ENCODE results near the gene GBP6. TPM values are rescaled to one million over a fixed set of nuclear protein-coding genes. Genes with fewer than 3 reads are reported as not detected.

Gene GBP6
- polyA plus RNA-seq, 1 of the 3 experiments (the other 2 are of a cell fraction) = not detected

DNA sequence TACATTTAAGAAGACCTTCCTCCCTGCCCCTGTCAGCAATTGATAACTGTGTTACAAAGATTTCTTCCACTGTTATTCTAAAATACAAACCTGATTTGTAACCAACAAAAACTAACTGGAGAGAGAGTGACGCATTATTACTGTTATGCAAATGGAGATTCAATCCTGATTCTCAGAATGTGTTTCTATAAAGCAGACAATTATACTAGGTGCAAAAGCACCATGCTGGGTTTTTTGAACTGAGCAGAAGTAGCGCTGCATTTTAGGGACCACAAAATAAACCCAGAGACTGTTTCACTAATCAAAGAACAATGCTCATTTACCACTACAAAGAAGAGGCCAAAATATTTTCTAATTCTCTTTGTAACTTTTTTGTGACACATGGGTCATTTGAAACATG is 13.6 kb upstream of the GBP6 start:
- H3K9me3 ChIP-seq = no peaks in the 10 kb centered on the region
- 71% methylated on average over 2 of the region's 2 CpGs for WGBS (ENCODE audit: low lambda C conversion rate)
- CTCF ChIA-PET = interaction anchor here (1.0 to 1.8 kb wide), 4 partner anchors 8 to 377 kb away, joined by 3 to 4 read pairs (median 4); no protein-coding TSS in a partner anchor
- H2AFZ ChIP-seq (ENCODE audit: low read depth) = no peak overlapping the region
- DNase-seq = no peak
- no peak overlapping the region for H3K4me2 ChIP-seq
- no peak overlapping the region for H3K4me3 ChIP-seq (ENCODE audit: low read depth in 2 of 2, low read length in 1 of 2)
- H3K27ac ChIP-seq (ENCODE audit: low read depth in 2 of 2, low read length in 1 of 2) = no peak overlapping the region
- TF ChIP-seq, protein P1, sequence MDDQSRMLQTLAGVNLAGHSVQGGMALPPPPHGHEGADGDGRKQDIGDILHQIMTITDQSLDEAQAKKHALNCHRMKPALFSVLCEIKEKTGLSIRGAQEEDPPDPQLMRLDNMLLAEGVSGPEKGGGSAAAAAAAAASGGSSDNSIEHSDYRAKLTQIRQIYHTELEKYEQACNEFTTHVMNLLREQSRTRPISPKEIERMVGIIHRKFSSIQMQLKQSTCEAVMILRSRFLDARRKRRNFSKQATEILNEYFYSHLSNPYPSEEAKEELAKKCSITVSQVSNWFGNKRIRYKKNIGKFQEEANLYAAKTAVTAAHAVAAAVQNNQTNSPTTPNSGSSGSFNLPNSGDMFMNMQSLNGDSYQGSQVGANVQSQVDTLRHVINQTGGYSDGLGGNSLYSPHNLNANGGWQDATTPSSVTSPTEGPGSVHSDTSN (IDR thresholded peaks at IDR 0.05) = no peak
- TF ChIP-seq FOXM1 (IDR thresholded peaks at IDR 0.05; ENCODE audit: low read depth) = no peak
- no peak for TF ChIP-seq SIN3A (IDR thresholded peaks at IDR 0.05; ENCODE audit: borderline replicate concordance, low read depth, low read length)
- TF ChIP-seq RXRA (IDR thresholded peaks at IDR 0.05; ENCODE audit: borderline replicate concordance, low read depth) = no peak
- no peak for TF ChIP-seq MXI1 (IDR thresholded peaks at IDR 0.05; ENCODE audit: low read depth, low read length)
- TF ChIP-seq MEF2A (IDR thresholded peaks at IDR 0.05; ENCODE audit: borderline replicate concordance, low read depth) = no peak
- no peak for TF ChIP-seq EP300 (IDR thresholded peaks at IDR 0.05; ENCODE audit: borderline replicate concordance in 1 of 2, low read depth in 1 of 2, low read length in 1 of 2)
- no peak for TF ChIP-seq GATA2 (CRISPR knock-in tag; IDR thresholded peaks at IDR 0.05)
- TF ChIP-seq, protein P2, sequence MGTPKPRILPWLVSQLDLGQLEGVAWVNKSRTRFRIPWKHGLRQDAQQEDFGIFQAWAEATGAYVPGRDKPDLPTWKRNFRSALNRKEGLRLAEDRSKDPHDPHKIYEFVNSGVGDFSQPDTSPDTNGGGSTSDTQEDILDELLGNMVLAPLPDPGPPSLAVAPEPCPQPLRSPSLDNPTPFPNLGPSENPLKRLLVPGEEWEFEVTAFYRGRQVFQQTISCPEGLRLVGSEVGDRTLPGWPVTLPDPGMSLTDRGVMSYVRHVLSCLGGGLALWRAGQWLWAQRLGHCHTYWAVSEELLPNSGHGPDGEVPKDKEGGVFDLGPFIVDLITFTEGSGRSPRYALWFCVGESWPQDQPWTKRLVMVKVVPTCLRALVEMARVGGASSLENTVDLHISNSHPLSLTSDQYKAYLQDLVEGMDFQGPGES (IDR thresholded peaks at IDR 0.05; ENCODE audit: low read depth, low read length) = no peak
- no peak for TF ChIP-seq RCOR1 (IDR thresholded peaks at IDR 0.05; ENCODE audit: low read length)
- TF ChIP-seq, protein P3, sequence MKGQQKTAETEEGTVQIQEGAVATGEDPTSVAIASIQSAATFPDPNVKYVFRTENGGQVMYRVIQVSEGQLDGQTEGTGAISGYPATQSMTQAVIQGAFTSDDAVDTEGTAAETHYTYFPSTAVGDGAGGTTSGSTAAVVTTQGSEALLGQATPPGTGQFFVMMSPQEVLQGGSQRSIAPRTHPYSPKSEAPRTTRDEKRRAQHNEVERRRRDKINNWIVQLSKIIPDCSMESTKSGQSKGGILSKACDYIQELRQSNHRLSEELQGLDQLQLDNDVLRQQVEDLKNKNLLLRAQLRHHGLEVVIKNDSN (IDR thresholded peaks at IDR 0.05; ENCODE audit: borderline replicate concordance, low read depth) = no peak
- TF ChIP-seq, protein P4, sequence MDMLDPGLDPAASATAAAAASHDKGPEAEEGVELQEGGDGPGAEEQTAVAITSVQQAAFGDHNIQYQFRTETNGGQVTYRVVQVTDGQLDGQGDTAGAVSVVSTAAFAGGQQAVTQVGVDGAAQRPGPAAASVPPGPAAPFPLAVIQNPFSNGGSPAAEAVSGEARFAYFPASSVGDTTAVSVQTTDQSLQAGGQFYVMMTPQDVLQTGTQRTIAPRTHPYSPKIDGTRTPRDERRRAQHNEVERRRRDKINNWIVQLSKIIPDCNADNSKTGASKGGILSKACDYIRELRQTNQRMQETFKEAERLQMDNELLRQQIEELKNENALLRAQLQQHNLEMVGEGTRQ (IDR thresholded peaks at IDR 0.05; ENCODE audit: borderline replicate concordance, low read depth, low read length) = no peak
- TF ChIP-seq SMC3 (IDR thresholded peaks at IDR 0.05; ENCODE audit: low read depth, low read length) = no peak
- no peaks in the 10 kb centered on the region for H3K9me2 ChIP-seq
- no peaks in the 10 kb centered on the region for H4K20me1 ChIP-seq (ENCODE audit: insufficient read depth)
- no peaks in the 10 kb centered on the region for H3K4me1 ChIP-seq (ENCODE audit: control insufficient read depth in 1 of 2, insufficient read depth in 2 of 2, low read depth in 1 of 2, low read length in 1 of 2)
- no peaks in the 10 kb centered on the region for H3K79me2 ChIP-seq (ENCODE audit: insufficient read depth)
- H3K9ac ChIP-seq = no peak overlapping the region
- POLR2A ChIA-PET = no interaction called here
- no peaks in the 10 kb centered on the region for H3F3A ChIP-seq (replicated peaks; ENCODE audit: insufficient read depth)
- H3K36me3 ChIP-seq (replicated peaks in 1 of 2; ENCODE audit: control insufficient read depth in 1 of 2, insufficient read depth in 2 of 2, low read length in 1 of 2) = no peaks in the 10 kb centered on the region
- no peaks in the 10 kb centered on the region for H3K27me3 ChIP-seq (ENCODE audit: insufficient read depth)

Data from SK-N-SH (cell line).